HG02840 (cell line): ENCODE data around the gene GALNT6.

ENCODE experiments used
- ATAC-seq: cut with Tn5 transposase; IDR thresholded peaks from one replicate; pipeline ENCODE4 v1.9.1; 2021; ENCODE audit warnings: mild to moderate bottlenecking, moderate library complexity, moderate number of reproducible peaks; ENCODE audit not compliant: unreplicated experiment, low FRiP score

Gene GALNT6

GRCh38 chr12:51406290-51406689 is 15.1 kb upstream of the GALNT6 start:
- no peak for ATAC-seq

- ATAC-seq, result no peak
Measured at GRCh38 chr12:51405801-51406207, 14.6 kb upstream of the GALNT6 start.

- no peak for ATAC-seq
Measured at GRCh38 chr12:51404627-51405026, 13.4 kb upstream of the GALNT6 start.

- no peak for ATAC-seq
Measured at GRCh38 chr12:51403681-51404136, 12.5 kb upstream of the GALNT6 start.

- no peak for ATAC-seq
Measured at GRCh38 chr12:51403159-51403558, 12.0 kb upstream of the GALNT6 start.

- ATAC-seq, result no peak
Measured at GRCh38 chr12:51401900-51402299, 10.7 kb upstream of the GALNT6 start.

GRCh38 chr12:51401486-51401885 is 10.3 kb upstream of the GALNT6 start:
- no peak for ATAC-seq

- no peak for ATAC-seq
Measured at GRCh38 chr12:51401020-51401419, 9.8 kb upstream of the GALNT6 start.

GRCh38 chr12:51399891-51400290 is 8.7 kb upstream of the GALNT6 start:
- no peak for ATAC-seq

- ATAC-seq, result no peak
Measured at GRCh38 chr12:51397670-51398069, 6.5 kb upstream of the GALNT6 start.

- ATAC-seq, result no peak
Measured at GRCh38 chr12:51395283-51396230, 4.4 kb upstream of the GALNT6 start.

GRCh38 chr12:51393676-51394545 is 2.7 kb upstream of the GALNT6 start:
- no peak for ATAC-seq

GRCh38 chr12:51392556-51393237 is 1.5 kb upstream of the GALNT6 start:
- no peak for ATAC-seq

GRCh38 chr12:51390891-51391282 is 319 bp downstream of the GALNT6 start:
- ATAC-seq, result no peak

- no peak for ATAC-seq
Measured at GRCh38 chr12:51390457-51390856, 749 bp downstream of the GALNT6 start.

GRCh38 chr12:51389302-51389999 is 1.8 kb downstream of the GALNT6 start:
- ATAC-seq, result no peak

- ATAC-seq, result no peak
Measured at GRCh38 chr12:51388846-51389245, 2.4 kb downstream of the GALNT6 start.

GRCh38 chr12:51388069-51388799 is 3.0 kb downstream of the GALNT6 start:
- ATAC-seq, result no peak

GRCh38 chr12:51386351-51386750 is 4.9 kb downstream of the GALNT6 start:
- no peak for ATAC-seq
